Cardiac muscle cell (in vitro differentiated cells and primary cell): ENCODE measurements around the gene DNAH8. TPM values are rescaled to one million over a fixed set of nuclear protein-coding genes. Genes with fewer than 3 reads are reported as not detected.

Source experiments
- DNase-seq, 2 donors: peaks; one replicate each; pipeline versions ENCODE4 v3.0.0 to v3.0.0-alpha.2; 2010 to 2017; ENCODE audit warnings: low read depth in 1 of 2, low spot score in 1 of 2
- H3K27ac ChIP-seq: fragments of 200-600 bp; sonication (generic); 2 replicates; pipeline ENCODE4 v1.5.1; 2016
- H3K27me3 ChIP-seq: fragments of 200-600 bp; sonication (generic); 2 replicates; pipeline ENCODE4 v1.6.0; 2016; ENCODE audit warnings: control low read depth
- H3K36me3 ChIP-seq: fragments of 200-600 bp; sonication (generic); 2 replicates; pipeline ENCODE4 v1.5.1; 2016; ENCODE audit warnings: control low read depth
- H3K4me1 ChIP-seq: fragments of 200-600 bp; sonication (generic); 2 replicates; pipeline ENCODE4 v1.8.1; 2017; ENCODE audit warnings: low read depth, mild to moderate bottlenecking, mixed run types
- H3K4me3 ChIP-seq: fragments of 200-600 bp; sonication (generic); 2 replicates; pipeline ENCODE4 v1.5.1; 2016; ENCODE audit warnings: mild to moderate bottlenecking
- H3K9me3 ChIP-seq: fragments of 200-600 bp; sonication (generic); 2 replicates; pipeline ENCODE4 v1.5.1; 2017; ENCODE audit warnings: low read depth, mild to moderate bottlenecking, control low read depth
- polyA plus RNA-seq: library from polyadenylated mRNA; unstranded; fragments of >200 nt; fragmentation: Nextera tagmentation; extraction: Ambion mirVana; gene quantifications from 2 replicates; pipeline ENCODE4 v1.2.1, GENCODE V29; 2016
- total RNA-seq: library from RNA; depleted of rRNA; stranded (reverse); fragments of >200 nt; gene quantifications from 2 replicates; pipeline ENCODE4 v1.2.3, GENCODE V29; 2016
- TF ChIP-seq, protein P1 (sequence below): IDR thresholded peaks from 2 replicates; pipeline ENCODE4 v1.5.1; 2012; ENCODE audit warnings: low read depth, mild to moderate bottlenecking, low read length

DNAH8 gene
- total and polyA plus RNA-seq, 2 experiments from 2014 or later = not detected

DNA sequence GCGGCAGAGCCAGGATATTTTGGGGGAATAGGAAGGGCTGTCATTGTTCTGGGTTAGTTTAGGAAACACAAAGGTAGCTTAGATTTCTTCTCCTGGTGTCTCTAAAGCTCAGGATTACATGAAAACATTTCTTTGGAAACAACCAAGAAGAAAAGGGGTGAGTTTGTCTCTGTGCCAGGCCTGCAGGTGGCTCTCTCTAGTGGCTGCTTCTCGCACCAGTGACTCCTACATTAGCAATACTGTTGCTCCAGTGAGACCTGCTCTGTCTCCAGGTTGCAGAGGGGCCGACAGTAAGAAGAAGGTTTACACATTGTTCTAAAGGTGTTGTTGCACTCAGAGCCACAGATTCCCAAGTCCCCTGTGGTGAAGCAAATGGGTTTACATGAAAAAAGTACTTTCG, 228.9 kb downstream of the DNAH8 start:
- Histone ChIP-seq H3K4me1 (no peaks in the 10 kb centered on the region), H3K4me3 (no peak overlapping the region), H3K27me3 (no peaks in the 10 kb centered on the region), H3K36me3 (no peaks in the 10 kb centered on the region), H3K9me3 (no peaks in the 10 kb centered on the region), H3K27ac (no peak overlapping the region)
- DNase-seq = no peak
- TF ChIP-seq, protein P1, sequence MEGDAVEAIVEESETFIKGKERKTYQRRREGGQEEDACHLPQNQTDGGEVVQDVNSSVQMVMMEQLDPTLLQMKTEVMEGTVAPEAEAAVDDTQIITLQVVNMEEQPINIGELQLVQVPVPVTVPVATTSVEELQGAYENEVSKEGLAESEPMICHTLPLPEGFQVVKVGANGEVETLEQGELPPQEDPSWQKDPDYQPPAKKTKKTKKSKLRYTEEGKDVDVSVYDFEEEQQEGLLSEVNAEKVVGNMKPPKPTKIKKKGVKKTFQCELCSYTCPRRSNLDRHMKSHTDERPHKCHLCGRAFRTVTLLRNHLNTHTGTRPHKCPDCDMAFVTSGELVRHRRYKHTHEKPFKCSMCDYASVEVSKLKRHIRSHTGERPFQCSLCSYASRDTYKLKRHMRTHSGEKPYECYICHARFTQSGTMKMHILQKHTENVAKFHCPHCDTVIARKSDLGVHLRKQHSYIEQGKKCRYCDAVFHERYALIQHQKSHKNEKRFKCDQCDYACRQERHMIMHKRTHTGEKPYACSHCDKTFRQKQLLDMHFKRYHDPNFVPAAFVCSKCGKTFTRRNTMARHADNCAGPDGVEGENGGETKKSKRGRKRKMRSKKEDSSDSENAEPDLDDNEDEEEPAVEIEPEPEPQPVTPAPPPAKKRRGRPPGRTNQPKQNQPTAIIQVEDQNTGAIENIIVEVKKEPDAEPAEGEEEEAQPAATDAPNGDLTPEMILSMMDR = no peak

DNA sequence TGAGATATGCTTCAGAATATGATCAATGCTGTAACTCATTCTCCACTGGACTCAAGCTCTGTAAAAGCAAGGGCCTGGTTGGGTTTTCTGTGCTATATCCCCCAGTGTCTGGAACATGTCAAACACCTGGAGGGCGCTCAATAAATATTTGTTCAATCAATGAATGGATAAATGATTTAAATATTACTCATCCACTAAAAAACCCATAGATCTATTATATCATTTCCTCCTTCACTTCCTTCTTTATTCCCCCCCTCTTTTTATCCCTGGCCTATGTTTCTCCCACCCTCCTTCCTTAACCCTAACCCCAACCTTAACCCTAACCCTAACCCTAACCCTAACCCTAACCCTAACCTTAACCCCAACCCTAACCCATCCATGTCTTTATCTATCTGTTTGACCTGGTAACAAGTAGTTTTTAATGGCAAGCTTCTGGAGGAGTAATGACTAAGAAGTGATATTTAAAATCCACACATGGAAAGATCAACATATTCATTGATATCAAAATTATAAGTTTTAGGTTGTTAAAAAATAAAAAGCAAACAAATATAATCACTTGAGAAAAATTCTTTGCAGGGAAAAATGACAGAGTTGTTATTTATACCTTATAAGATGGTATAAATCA, 229.7 kb downstream of the DNAH8 start:
- no peaks in the 10 kb centered on the region for H3K4me1 ChIP-seq
- H3K27ac ChIP-seq = no peak overlapping the region
- DNase-seq = no peak
- H3K27me3 ChIP-seq = no peaks in the 10 kb centered on the region
- no peak overlapping the region for H3K4me3 ChIP-seq
- H3K36me3 ChIP-seq = no peaks in the 10 kb centered on the region
- TF ChIP-seq, protein P1 = no peak
- H3K9me3 ChIP-seq = no peaks in the 10 kb centered on the region

DNA sequence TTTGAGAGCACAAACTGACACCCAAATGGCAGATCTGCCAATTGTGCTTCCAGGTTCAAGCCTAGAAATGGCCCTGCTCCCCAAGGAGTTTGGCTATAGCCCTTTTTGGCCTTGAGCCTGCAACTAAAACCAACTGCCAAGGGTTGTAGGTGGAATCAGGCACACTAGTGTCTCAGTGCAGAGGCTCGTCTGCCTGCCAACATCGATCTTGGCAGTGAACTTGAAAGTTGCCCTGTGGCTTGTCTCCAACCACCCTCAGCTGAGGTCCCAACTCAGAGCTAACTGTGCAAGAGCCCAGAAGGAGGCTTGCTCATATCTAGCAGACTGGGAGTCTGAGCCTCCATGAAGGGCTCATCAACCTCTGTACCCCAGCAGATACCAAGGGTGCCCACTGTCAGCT, 240.8 kb downstream of the DNAH8 start:
- no peak overlapping the region for H3K4me3 ChIP-seq
- no peaks in the 10 kb centered on the region for H3K36me3 ChIP-seq
- TF ChIP-seq, protein P1 = no peak
- H3K27me3 ChIP-seq = no peaks in the 10 kb centered on the region
- no peaks in the 10 kb centered on the region for H3K4me1 ChIP-seq
- H3K9me3 ChIP-seq = no peaks in the 10 kb centered on the region
- DNase-seq = no peak
- no peak overlapping the region for H3K27ac ChIP-seq

DNA sequence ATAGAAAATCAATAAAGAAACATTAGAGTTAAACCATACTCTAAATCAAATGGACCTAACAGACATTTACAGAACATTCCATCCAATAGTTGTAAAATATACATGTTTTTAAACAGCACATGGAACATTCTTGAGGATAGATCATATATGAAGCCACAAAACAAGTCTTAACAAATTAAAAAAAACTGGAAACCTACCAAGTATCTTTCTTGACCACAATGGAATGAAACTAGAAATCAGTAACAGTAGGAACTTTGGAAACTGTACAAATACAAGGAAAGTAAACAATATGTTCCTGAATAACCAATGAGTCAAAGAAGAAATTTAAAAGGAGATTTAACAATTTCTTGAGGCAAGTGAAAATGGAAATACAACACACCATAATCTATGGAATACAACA, 242.3 kb downstream of the DNAH8 start:
- Histone ChIP-seq H3K36me3 (no peaks in the 10 kb centered on the region), H3K27ac (no peak overlapping the region), H3K27me3 (no peaks in the 10 kb centered on the region), H3K4me1 (no peaks in the 10 kb centered on the region), H3K4me3 (no peak overlapping the region), H3K9me3 (no peaks in the 10 kb centered on the region)
- TF ChIP-seq, protein P1 = no peak
- DNase-seq = no peak

DNA sequence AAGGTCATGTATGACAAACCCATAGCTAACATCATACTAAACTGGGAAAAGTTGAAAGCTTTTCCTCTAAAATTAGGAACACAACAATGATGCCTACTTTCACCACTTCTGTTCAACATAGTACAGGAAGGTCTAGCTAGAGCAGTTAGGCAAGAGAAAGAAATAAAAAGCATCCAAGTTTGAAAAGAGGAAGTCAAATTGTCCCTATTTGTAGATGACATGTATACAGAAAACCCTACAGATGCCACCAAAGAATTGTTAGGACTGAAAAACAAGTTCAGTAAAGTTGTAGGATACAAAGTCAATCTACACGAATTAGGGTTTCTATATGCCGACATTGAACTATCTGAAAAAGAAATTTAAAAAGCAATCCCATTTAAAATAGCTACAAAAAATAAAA, 244.0 kb downstream of the DNAH8 start:
- Histone ChIP-seq H3K4me1 (no peaks in the 10 kb centered on the region), H3K36me3 (no peaks in the 10 kb centered on the region), H3K4me3 (no peak overlapping the region), H3K27me3 (no peaks in the 10 kb centered on the region), H3K27ac (no peak overlapping the region), H3K9me3 (no peaks in the 10 kb centered on the region)
- DNase-seq = no peak
- TF ChIP-seq, protein P1 = no peak
